K562 (cell line): ENCODE results near the gene MRPL55. TPM values are rescaled to one million over a fixed set of nuclear protein-coding genes. Genes with fewer than 3 reads are reported as not detected.

Experiments used
- ARHGAP35 ChIP-seq: fragments of 450-650 bp; IDR thresholded peaks from 2 replicates; pipeline ENCODE4 v1.6.1; 2018; ENCODE audit not compliant: partially characterized antibody
- ATF2 ChIP-seq: sonication (generic); formaldehyde crosslinking; IDR thresholded peaks from 2 replicates; pipeline ENCODE4 v1.8.1; 2022; ENCODE audit warnings: missing genetic modification reagents
- DMBX1 ChIP-seq: fragments of 250-450 bp; sonication (Bioruptor Pico); IDR thresholded peaks from 2 replicates; pipeline ENCODE4 v1.8.0; 2022; ENCODE audit warnings: inconsistent platforms, mild to moderate bottlenecking, moderate library complexity, borderline replicate concordance
- ELK3 ChIP-seq: fragments of 450-650 bp; formaldehyde crosslinking; IDR thresholded peaks from 2 replicates; pipeline ENCODE4 v1.4.0; 2020; ENCODE audit warnings: mild to moderate bottlenecking
- FIP1L1 ChIP-seq: fragments of 200-400 bp; formaldehyde crosslinking; IDR thresholded peaks from 2 replicates; pipeline ENCODE4 v1.6.1; 2018; ENCODE audit warnings: mild to moderate bottlenecking, low read depth, low read length; ENCODE audit not compliant: poor library complexity, severe bottlenecking
- KLF13 ChIP-seq: fragments of 450-650 bp; IDR thresholded peaks from 2 replicates; pipeline ENCODE4 v1.6.1; 2016; ENCODE audit warnings: missing genetic modification characterization, low read depth, mild to moderate bottlenecking, missing compliant biosample characterization, moderate library complexity, borderline replicate concordance
- MGA ChIP-seq: fragments of 450-650 bp; IDR thresholded peaks from 2 replicates; pipeline ENCODE4 v1.6.1; 2016; ENCODE audit warnings: mild to moderate bottlenecking, moderate library complexity
- RHOXF2B ChIP-seq: fragments of 250-450 bp; sonication (Bioruptor Pico); conservative IDR thresholded peaks from 2 replicates; pipeline ENCODE4 v1.5.1; 2021
- RUNX1 ChIP-seq: sonication (generic); IDR thresholded peaks from 2 replicates; pipeline ENCODE4 v1.6.1; 2016; ENCODE audit warnings: antibody characterized with exemption, low read depth
- SNIP1 ChIP-seq: fragments of 450-650 bp; IDR thresholded peaks from 2 replicates; pipeline ENCODE4 v1.7.1; 2017; ENCODE audit warnings: low read depth, mild to moderate bottlenecking
- ZBTB17 ChIP-seq: fragments of 450-650 bp; formaldehyde crosslinking; IDR thresholded peaks from 2 replicates; pipeline ENCODE4 v1.4.0; 2020; ENCODE audit warnings: mild to moderate bottlenecking
- ZC3H8 ChIP-seq: fragments of 450-650 bp; IDR thresholded peaks from 2 replicates; pipeline ENCODE4 v1.6.1; 2017
- ZKSCAN1 ChIP-seq: fragments of 150-350 bp; IDR thresholded peaks from 2 replicates; pipeline ENCODE4 v1.6.1; 2016; ENCODE audit warnings: low read depth, low read length
- ZNF778 ChIP-seq: fragments of 450-650 bp; formaldehyde crosslinking; IDR thresholded peaks from 2 replicates; pipeline ENCODE4 v1.4.0; 2020; ENCODE audit warnings: mild to moderate bottlenecking, moderate library complexity
- polyA plus RNA-seq, 8 experiments: library from polyadenylated mRNA; depleted of rRNA in 4 of 8; stranded (reverse) in 5 of 8; unstranded in 3 of 8; fragments of >200 nt; fragmentation: Nextera tagmentation in 2 of 8; fragmentation: Illumina TruSeq in 1 of 8; extraction: Ambion mirVana in 2 of 8; extraction: Trizol in 1 of 8; gene quantifications; 2 replicates each; pipeline versions ENCODE4 v1.2.1 to v1.2.3, GENCODE V29; 2011 to 2014; ENCODE audit warnings: inconsistent platforms in 1 of 8, missing spikeins in 1 of 8
- total RNA-seq, 7 experiments: library from RNA; depleted of rRNA in 6 of 7; stranded (reverse); fragments of >200 nt in 6 of 7; fragmentation: Illumina TruSeq in 2 of 7; extraction: Trizol in 2 of 7; gene quantifications; 2 replicates each; pipeline versions ENCODE4 v1.2.1 to v1.2.3, GENCODE V29; 2011 to 2021; ENCODE audit warnings: low replicate concordance in 1 of 7

MRPL55 gene
- total and polyA plus RNA-seq, 9 of the 15 experiments (the other 6 are each of a cell fraction or from before 2014, with no cell fraction given) = 34.9 to 228 (median 81.0) TPM

- TF ChIP-seq MGA (peak; percentile 88), RHOXF2B (CRISPR knock-in tag) (no peak), KLF13 (peak; percentile 72; the same call in 1 of the 2 replicates), ATF2 (CRISPR knock-in tag) (peak; percentile 54), ARHGAP35 (no peak), ZC3H8 (no peak), DMBX1 (CRISPR knock-in tag) (peak; percentile 11; the same call in 1 of the 2 replicates), ELK3 (CRISPR knock-in tag) (no peak), FIP1L1 (peak; percentile 98), ZNF778 (CRISPR knock-in tag) (no peak), ZKSCAN1 (peak; percentile 84), SNIP1 (no peak), ZBTB17 (CRISPR knock-in tag) (peak; percentile 71), RUNX1 (no peak)
Observed at GRCh38 chr1:228102791-228103620, 6.1 kb downstream of the MRPL55 start, which contains the start of gene C1orf35 (continued).
